HepG2 (cell line): Measurements from ENCODE around the gene RBM47. TPM values are rescaled to one million over a fixed set of nuclear protein-coding genes. Genes with fewer than 3 reads are reported as not detected.
A peak's percentile ranks its signal among the peaks of the same experiment; 100 is the strongest.

ENCODE experiments used
- AGO1 ChIP-seq: fragments of 200-400 bp; formaldehyde crosslinking; IDR thresholded peaks from 2 replicates; pipeline ENCODE4 v1.6.1; 2017; ENCODE audit warnings: mild to moderate bottlenecking, low read depth, low read length, moderate library complexity; ENCODE audit not compliant: poor library complexity, severe bottlenecking
- EZH2 ChIP-seq: conservative IDR thresholded peaks from 2 replicates; pipeline ENCODE4 v1.6.1; 2012; ENCODE audit warnings: mild to moderate bottlenecking, low read depth, low read length, moderate library complexity
- HDAC6 ChIP-seq: fragments of 200-600 bp; sonication (generic); IDR thresholded peaks from 2 replicates; pipeline ENCODE4 v1.7.0; 2017; ENCODE audit warnings: mild to moderate bottlenecking, antibody characterized with exemption, low read length, low read depth
- MED8 ChIP-seq: sonication (generic); formaldehyde crosslinking; IDR thresholded peaks from 2 replicates; pipeline ENCODE4 v1.8.1; 2023; ENCODE audit warnings: mild to moderate bottlenecking, missing genetic modification reagents; ENCODE audit not compliant: insufficient replicate concordance
- NR2F6 ChIP-seq, 2 experiments: IDR thresholded peaks; 2 replicates each; pipeline ENCODE4 v1.6.1; 2016; ENCODE audit warnings: antibody characterized with exemption in 1 of 2, mild to moderate bottlenecking in 1 of 2
- SIX4 ChIP-seq: sonication (generic); formaldehyde crosslinking; IDR thresholded peaks from 2 replicates; pipeline ENCODE4 v1.4.0; 2020; ENCODE audit warnings: missing genetic modification reagents
- SKI ChIP-seq: fragments of 450-650 bp; IDR thresholded peaks from one replicate; pipeline ENCODE4 v1.6.1; 2018; ENCODE audit warnings: mild to moderate bottlenecking; ENCODE audit not compliant: partially characterized antibody
- TCF7 ChIP-seq: sonication (generic); IDR thresholded peaks from 2 replicates; pipeline ENCODE4 v1.6.1; 2016; ENCODE audit warnings: antibody characterized with exemption, low read depth
- ZMYM3 ChIP-seq: sonication (generic); formaldehyde crosslinking; IDR thresholded peaks from 2 replicates; pipeline ENCODE4 v1.5.1; 2020; ENCODE audit warnings: mild to moderate bottlenecking, missing genetic modification reagents
- ZNF232 ChIP-seq: sonication (generic); formaldehyde crosslinking; IDR thresholded peaks from 2 replicates; pipeline ENCODE4 v1.4.0; 2020; ENCODE audit warnings: missing genetic modification reagents, borderline replicate concordance
- ZNF235 ChIP-seq: sonication (generic); formaldehyde crosslinking; IDR thresholded peaks from 2 replicates; pipeline ENCODE4 v1.8.1; 2023; ENCODE audit warnings: mild to moderate bottlenecking, missing genetic modification reagents, borderline replicate concordance
- ZNF501 ChIP-seq: sonication (generic); formaldehyde crosslinking; IDR thresholded peaks from 2 replicates; pipeline ENCODE4 v1.5.1; 2020; ENCODE audit warnings: mild to moderate bottlenecking, moderate library complexity, missing genetic modification reagents
- ZNF790 ChIP-seq: sonication (generic); formaldehyde crosslinking; IDR thresholded peaks from 2 replicates; pipeline ENCODE4 v1.8.0; 2022; ENCODE audit warnings: missing genetic modification reagents, mild to moderate bottlenecking, borderline replicate concordance
- polyA plus RNA-seq, 8 experiments: library from polyadenylated mRNA; depleted of rRNA in 3 of 8; stranded (reverse) in 7 of 8; unstranded in 1 of 8; fragments of >200 nt; fragmentation: Illumina TruSeq in 4 of 8; extraction: Trizol in 4 of 8; gene quantifications; 2 replicates each; pipeline versions ENCODE4 v1.2.1 to v1.2.3, GENCODE V29; 2011 to 2016; ENCODE audit warnings: low read depth in 4 of 8, missing spikeins in 1 of 8, mixed read lengths in 1 of 8; ENCODE audit not compliant: insufficient read depth in 1 of 8
- total RNA-seq, 5 experiments: library from RNA; depleted of rRNA; stranded (reverse); fragments of >200 nt; fragmentation: Illumina TruSeq; extraction: Trizol; gene quantifications; 2 replicates each; pipeline ENCODE4 v1.2.3, GENCODE V29; 2016; ENCODE audit warnings: low read depth in 1 of 5
- TF ChIP-seq, protein P1 (sequence below): sonication (generic); formaldehyde crosslinking; IDR thresholded peaks from 2 replicates; pipeline ENCODE4 v1.8.0; 2022; ENCODE audit warnings: missing genetic modification reagents, mild to moderate bottlenecking, borderline replicate concordance
- TF ChIP-seq, protein P2 (sequence below): sonication (generic); formaldehyde crosslinking; IDR thresholded peaks from 2 replicates; pipeline ENCODE4 v1.5.1; 2020; ENCODE audit warnings: missing genetic modification reagents, mild to moderate bottlenecking, borderline replicate concordance
- TF ChIP-seq, protein P3 (sequence below): sonication (generic); formaldehyde crosslinking; conservative IDR thresholded peaks from 2 replicates; pipeline ENCODE4 v1.4.0; 2020; ENCODE audit warnings: missing genetic modification reagents
- TF ChIP-seq, protein P4 (sequence below): sonication (generic); formaldehyde crosslinking; IDR thresholded peaks from 2 replicates; pipeline ENCODE4 v1.4.0; 2020; ENCODE audit warnings: missing genetic modification reagents
- TF ChIP-seq, protein P5 (sequence below): sonication (generic); formaldehyde crosslinking; IDR thresholded peaks from 2 replicates; pipeline ENCODE4 v1.4.0; 2020; ENCODE audit warnings: missing genetic modification reagents, borderline replicate concordance

The RBM47 gene
- total and polyA plus RNA-seq, 2 of the 13 experiments (the other 11 are each of a cell fraction or from before 2014, with no cell fraction given) = 1.2 to 2.5 TPM

DNA sequence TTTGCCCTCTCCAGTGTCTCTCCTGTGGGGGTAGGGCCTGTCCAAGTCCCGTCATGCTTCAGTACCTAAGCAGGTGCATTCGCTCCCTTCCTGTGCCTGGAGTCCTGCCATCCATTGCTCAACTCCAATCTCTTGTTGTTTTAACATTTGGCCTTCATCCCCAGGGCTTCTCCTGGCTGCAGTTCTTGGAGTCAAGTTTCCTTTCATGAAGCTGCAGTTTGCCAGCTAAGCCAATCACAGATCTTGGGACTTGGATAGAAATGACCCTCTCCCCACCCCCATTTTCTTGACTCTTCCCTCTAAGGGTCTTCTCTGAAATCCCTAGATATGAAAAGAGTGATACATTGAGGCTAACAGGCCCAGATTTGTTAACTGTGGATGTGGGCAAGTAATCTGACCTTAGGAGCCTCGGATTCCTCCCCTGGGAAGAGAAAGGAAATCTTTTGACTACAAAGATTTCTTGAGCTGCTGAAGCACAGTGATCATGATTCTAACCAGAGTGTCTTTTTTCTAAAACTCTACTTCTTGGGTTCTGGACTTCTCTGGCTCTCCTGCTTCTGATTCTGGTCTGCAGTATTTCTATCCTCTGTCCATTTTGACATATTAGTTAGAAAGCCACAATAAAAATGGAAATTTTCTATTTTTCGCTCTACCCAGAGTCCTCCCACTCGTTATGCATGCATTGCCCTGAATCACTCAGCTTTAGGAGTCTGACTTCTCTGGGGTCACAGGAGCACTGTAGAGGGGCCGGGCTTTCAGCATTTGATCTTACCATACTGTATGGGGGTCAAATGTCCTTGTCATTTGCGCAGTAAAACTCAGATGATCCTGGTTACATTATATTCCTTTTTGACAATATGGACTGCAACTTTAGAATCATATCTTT, 233.5 kb downstream of the RBM47 start (continued):
- TF ChIP-seq, protein P1, sequence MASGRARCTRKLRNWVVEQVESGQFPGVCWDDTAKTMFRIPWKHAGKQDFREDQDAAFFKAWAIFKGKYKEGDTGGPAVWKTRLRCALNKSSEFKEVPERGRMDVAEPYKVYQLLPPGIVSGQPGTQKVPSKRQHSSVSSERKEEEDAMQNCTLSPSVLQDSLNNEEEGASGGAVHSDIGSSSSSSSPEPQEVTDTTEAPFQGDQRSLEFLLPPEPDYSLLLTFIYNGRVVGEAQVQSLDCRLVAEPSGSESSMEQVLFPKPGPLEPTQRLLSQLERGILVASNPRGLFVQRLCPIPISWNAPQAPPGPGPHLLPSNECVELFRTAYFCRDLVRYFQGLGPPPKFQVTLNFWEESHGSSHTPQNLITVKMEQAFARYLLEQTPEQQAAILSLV (CRISPR knock-in tag) = no peak
- TF ChIP-seq AGO1 (no peak), MED8 (CRISPR knock-in tag) (no peak), HDAC6 (no peak), SIX4 (CRISPR knock-in tag) (peak; percentile 33; the same call in 1 of the 2 replicates), NR2F6 (IDR thresholded peaks at IDR 0.05) (peak; percentile 42), NR2F6 (CRISPR knock-in tag; IDR thresholded peaks at IDR 0.05) (peak; percentile 73; the same call in 1 of the 2 replicates), SKI (no peak), TCF7 (no peak), ZNF235 (CRISPR knock-in tag) (no peak), ZNF501 (CRISPR knock-in tag) (0 out of 2 replicates have a peak, but pooled peaks have one; percentile 24), EZH2 (no peak), ZMYM3 (peak; percentile 52; the same call in 1 of the 2 replicates), ZNF232 (peak; percentile 79; the same call in 1 of the 2 replicates), ZNF790 (CRISPR knock-in tag) (no peak)
- TF ChIP-seq, protein P2, sequence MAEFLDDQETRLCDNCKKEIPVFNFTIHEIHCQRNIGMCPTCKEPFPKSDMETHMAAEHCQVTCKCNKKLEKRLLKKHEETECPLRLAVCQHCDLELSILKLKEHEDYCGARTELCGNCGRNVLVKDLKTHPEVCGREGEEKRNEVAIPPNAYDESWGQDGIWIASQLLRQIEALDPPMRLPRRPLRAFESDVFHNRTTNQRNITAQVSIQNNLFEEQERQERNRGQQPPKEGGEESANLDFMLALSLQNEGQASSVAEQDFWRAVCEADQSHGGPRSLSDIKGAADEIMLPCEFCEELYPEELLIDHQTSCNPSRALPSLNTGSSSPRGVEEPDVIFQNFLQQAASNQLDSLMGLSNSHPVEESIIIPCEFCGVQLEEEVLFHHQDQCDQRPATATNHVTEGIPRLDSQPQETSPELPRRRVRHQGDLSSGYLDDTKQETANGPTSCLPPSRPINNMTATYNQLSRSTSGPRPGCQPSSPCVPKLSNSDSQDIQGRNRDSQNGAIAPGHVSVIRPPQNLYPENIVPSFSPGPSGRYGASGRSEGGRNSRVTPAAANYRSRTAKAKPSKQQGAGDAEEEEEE (CRISPR knock-in tag) = no peak
- TF ChIP-seq, protein P3, sequence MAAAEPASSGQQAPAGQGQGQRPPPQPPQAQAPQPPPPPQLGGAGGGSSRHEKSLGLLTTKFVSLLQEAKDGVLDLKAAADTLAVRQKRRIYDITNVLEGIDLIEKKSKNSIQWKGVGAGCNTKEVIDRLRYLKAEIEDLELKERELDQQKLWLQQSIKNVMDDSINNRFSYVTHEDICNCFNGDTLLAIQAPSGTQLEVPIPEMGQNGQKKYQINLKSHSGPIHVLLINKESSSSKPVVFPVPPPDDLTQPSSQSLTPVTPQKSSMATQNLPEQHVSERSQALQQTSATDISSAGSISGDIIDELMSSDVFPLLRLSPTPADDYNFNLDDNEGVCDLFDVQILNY (CRISPR knock-in tag) = no peak
- TF ChIP-seq, protein P4, sequence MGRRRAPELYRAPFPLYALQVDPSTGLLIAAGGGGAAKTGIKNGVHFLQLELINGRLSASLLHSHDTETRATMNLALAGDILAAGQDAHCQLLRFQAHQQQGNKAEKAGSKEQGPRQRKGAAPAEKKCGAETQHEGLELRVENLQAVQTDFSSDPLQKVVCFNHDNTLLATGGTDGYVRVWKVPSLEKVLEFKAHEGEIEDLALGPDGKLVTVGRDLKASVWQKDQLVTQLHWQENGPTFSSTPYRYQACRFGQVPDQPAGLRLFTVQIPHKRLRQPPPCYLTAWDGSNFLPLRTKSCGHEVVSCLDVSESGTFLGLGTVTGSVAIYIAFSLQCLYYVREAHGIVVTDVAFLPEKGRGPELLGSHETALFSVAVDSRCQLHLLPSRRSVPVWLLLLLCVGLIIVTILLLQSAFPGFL = no peak
- TF ChIP-seq, protein P5, sequence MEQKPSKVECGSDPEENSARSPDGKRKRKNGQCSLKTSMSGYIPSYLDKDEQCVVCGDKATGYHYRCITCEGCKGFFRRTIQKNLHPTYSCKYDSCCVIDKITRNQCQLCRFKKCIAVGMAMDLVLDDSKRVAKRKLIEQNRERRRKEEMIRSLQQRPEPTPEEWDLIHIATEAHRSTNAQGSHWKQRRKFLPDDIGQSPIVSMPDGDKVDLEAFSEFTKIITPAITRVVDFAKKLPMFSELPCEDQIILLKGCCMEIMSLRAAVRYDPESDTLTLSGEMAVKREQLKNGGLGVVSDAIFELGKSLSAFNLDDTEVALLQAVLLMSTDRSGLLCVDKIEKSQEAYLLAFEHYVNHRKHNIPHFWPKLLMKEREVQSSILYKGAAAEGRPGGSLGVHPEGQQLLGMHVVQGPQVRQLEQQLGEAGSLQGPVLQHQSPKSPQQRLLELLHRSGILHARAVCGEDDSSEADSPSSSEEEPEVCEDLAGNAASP (CRISPR knock-in tag) = no peak
